A673 (cell line): Measurements from ENCODE around the gene CDH9.

Source experiments
- EZH2 ChIP-seq: fragments of 200-600 bp; sonication (generic); IDR thresholded peaks from 2 replicates; pipeline ENCODE4 v1.6.1; 2017; ENCODE audit warnings: borderline replicate concordance, low read depth, mild to moderate bottlenecking, mixed read lengths, antibody characterized with exemption, low read length; ENCODE audit not compliant: poor library complexity, severe bottlenecking
- TF ChIP-seq, protein P1 (sequence below): fragments of 300-800, 200-600 bp; sonication (generic); conservative IDR thresholded peaks from 2 replicates; pipeline ENCODE4 v1.5.1; 2017; ENCODE audit warnings: low read depth, mild to moderate bottlenecking, antibody characterized with exemption, low read length, moderate library complexity, mixed read lengths

DNA sequence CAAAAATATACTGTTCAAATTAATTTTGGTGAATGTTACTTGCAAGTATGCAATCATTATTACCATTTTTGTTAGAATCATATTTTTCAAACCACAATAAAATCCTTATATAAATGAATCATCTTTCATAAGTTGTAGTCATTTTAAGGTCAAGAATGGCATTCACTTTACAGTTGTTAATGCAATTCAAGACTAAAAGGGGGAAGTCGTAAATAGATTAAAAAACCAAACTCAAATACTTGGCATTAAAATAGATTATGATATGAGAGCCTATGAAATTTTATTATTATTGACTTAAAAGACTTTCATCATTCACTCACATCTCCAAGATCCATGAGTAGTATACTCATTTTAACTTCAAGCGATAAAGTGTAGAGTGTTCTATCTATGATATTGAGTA is 11.6 kb downstream of the CDH9 start:
- TF ChIP-seq, protein P1, sequence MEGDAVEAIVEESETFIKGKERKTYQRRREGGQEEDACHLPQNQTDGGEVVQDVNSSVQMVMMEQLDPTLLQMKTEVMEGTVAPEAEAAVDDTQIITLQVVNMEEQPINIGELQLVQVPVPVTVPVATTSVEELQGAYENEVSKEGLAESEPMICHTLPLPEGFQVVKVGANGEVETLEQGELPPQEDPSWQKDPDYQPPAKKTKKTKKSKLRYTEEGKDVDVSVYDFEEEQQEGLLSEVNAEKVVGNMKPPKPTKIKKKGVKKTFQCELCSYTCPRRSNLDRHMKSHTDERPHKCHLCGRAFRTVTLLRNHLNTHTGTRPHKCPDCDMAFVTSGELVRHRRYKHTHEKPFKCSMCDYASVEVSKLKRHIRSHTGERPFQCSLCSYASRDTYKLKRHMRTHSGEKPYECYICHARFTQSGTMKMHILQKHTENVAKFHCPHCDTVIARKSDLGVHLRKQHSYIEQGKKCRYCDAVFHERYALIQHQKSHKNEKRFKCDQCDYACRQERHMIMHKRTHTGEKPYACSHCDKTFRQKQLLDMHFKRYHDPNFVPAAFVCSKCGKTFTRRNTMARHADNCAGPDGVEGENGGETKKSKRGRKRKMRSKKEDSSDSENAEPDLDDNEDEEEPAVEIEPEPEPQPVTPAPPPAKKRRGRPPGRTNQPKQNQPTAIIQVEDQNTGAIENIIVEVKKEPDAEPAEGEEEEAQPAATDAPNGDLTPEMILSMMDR, result no peak
- TF ChIP-seq EZH2, result no peak
